Cardiac muscle cell (in vitro differentiated cells and primary cell): Measurements from ENCODE around the gene SLC22A15. TPM values are rescaled to one million over a fixed set of nuclear protein-coding genes. Genes with fewer than 3 reads are reported as not detected.
A peak's percentile ranks its signal among the peaks of the same experiment; 100 is the strongest.

Source experiments
- DNase-seq, 2 donors: peaks; one replicate each; pipeline versions ENCODE4 v3.0.0 to v3.0.0-alpha.2; 2010 to 2017; ENCODE audit warnings: low read depth in 1 of 2, low spot score in 1 of 2
- H3K27ac ChIP-seq: fragments of 200-600 bp; sonication (generic); 2 replicates; pipeline ENCODE4 v1.5.1; 2016
- H3K27me3 ChIP-seq: fragments of 200-600 bp; sonication (generic); 2 replicates; pipeline ENCODE4 v1.6.0; 2016; ENCODE audit warnings: control low read depth
- H3K36me3 ChIP-seq: fragments of 200-600 bp; sonication (generic); 2 replicates; pipeline ENCODE4 v1.5.1; 2016; ENCODE audit warnings: control low read depth
- H3K4me1 ChIP-seq: fragments of 200-600 bp; sonication (generic); 2 replicates; pipeline ENCODE4 v1.8.1; 2017; ENCODE audit warnings: low read depth, mild to moderate bottlenecking, mixed run types
- H3K4me3 ChIP-seq: fragments of 200-600 bp; sonication (generic); 2 replicates; pipeline ENCODE4 v1.5.1; 2016; ENCODE audit warnings: mild to moderate bottlenecking
- H3K9me3 ChIP-seq: fragments of 200-600 bp; sonication (generic); 2 replicates; pipeline ENCODE4 v1.5.1; 2017; ENCODE audit warnings: low read depth, mild to moderate bottlenecking, control low read depth
- CTCF ChIP-seq: IDR thresholded peaks from 2 replicates; pipeline ENCODE4 v1.5.1; 2012; ENCODE audit warnings: low read depth, mild to moderate bottlenecking, low read length
- polyA plus RNA-seq: library from polyadenylated mRNA; unstranded; fragments of >200 nt; fragmentation: Nextera tagmentation; extraction: Ambion mirVana; gene quantifications from 2 replicates; pipeline ENCODE4 v1.2.1, GENCODE V29; 2016
- total RNA-seq: library from RNA; depleted of rRNA; stranded (reverse); fragments of >200 nt; gene quantifications from 2 replicates; pipeline ENCODE4 v1.2.3, GENCODE V29; 2016

Gene SLC22A15
- total and polyA plus RNA-seq, 2 experiments from 2014 or later = 2.4 to 2.7 TPM

GRCh38 chr1:115976921-115977498 lies 697 bp downstream of the SLC22A15 start:
- H3K4me3 ChIP-seq = peak overlapping the region; percentile 48
- peak in 1 of 2 donors; percentile 9 for DNase-seq
- H3K27me3 ChIP-seq = no peaks in the 10 kb centered on the region
- no peaks in the 10 kb centered on the region for H3K4me1 ChIP-seq
- H3K9me3 ChIP-seq = no peaks in the 10 kb centered on the region
- H3K27ac ChIP-seq = no peak overlapping the region
- H3K36me3 ChIP-seq = no peaks in the 10 kb centered on the region
- no peak for TF ChIP-seq CTCF

DNA sequence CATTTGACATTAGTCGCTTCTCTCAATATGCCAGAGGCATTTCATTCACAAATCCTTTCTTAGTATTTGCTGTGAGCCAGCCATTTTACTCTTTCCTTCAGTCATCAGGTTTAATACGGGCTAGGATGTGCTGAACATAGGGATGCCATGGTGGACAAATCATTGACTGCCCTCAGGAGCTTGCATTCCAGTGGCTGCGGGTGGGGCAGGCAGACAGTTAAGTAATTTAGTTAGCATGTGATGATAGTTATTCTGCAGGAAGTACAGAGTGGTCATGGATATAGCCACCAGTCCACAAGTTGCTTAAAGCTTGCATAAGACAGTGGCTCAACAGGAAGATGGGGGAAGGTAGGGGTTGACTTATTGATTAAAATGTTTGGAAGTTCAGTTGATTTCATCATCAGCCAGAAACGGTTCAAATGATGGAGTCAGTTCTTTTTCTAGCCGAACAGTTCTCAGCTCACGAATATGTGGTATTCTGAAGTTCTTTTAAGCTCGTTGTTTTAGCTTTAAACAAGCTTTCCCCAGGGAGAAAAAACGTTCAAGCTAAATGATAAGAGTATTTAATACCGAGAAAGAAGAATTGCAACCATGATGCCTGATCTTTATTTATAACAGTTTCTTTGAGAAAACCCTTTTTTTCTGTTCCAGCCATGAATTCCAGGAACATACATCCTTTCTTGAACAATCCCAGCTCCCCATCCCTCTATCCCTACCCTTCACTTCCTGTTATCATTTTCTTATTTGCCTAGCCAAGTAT lies 1.4 kb downstream of the SLC22A15 start:
- no peak overlapping the region for H3K4me3 ChIP-seq
- H3K27ac ChIP-seq = no peak overlapping the region
- peak in 1 of 2 donors; percentile 84 for DNase-seq
- H3K36me3 ChIP-seq = no peaks in the 10 kb centered on the region
- no peak for TF ChIP-seq CTCF
- no peaks in the 10 kb centered on the region for H3K4me1 ChIP-seq
- no peaks in the 10 kb centered on the region for H3K27me3 ChIP-seq
- no peaks in the 10 kb centered on the region for H3K9me3 ChIP-seq

GRCh38 chr1:115978292-115978941 lies 2.1 kb downstream of the SLC22A15 start:
- no peak for DNase-seq
- TF ChIP-seq CTCF = no peak
- Histone ChIP-seq H3K27me3 (no peaks in the 10 kb centered on the region), H3K4me1 (no peaks in the 10 kb centered on the region), H3K36me3 (no peaks in the 10 kb centered on the region), H3K27ac (no peak overlapping the region), H3K9me3 (no peaks in the 10 kb centered on the region), H3K4me3 (no peak overlapping the region)

DNA sequence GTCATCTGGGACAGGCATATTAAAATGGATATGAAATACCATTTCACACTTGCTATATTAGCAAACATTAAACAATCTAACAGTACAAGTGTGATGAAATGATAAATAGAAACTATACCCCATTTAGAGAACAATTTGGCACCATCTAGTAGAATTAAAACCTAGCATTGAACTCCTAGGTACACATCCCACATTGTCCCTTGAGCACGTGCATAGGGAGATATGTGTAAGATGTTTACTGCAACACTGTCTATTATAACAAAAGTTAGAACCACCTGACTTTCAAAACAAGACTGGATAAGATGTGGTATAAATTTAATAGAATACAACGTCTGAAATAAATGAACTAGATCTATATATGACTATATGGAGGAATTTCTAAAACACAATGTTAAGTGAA lies 3.8 kb downstream of the SLC22A15 start:
- Histone ChIP-seq H3K9me3 (no peaks in the 10 kb centered on the region), H3K27me3 (no peaks in the 10 kb centered on the region), H3K4me3 (no peak overlapping the region), H3K36me3 (no peaks in the 10 kb centered on the region), H3K4me1 (no peaks in the 10 kb centered on the region), H3K27ac (no peak overlapping the region)
- TF ChIP-seq CTCF = no peak
- no peak for DNase-seq

DNA sequence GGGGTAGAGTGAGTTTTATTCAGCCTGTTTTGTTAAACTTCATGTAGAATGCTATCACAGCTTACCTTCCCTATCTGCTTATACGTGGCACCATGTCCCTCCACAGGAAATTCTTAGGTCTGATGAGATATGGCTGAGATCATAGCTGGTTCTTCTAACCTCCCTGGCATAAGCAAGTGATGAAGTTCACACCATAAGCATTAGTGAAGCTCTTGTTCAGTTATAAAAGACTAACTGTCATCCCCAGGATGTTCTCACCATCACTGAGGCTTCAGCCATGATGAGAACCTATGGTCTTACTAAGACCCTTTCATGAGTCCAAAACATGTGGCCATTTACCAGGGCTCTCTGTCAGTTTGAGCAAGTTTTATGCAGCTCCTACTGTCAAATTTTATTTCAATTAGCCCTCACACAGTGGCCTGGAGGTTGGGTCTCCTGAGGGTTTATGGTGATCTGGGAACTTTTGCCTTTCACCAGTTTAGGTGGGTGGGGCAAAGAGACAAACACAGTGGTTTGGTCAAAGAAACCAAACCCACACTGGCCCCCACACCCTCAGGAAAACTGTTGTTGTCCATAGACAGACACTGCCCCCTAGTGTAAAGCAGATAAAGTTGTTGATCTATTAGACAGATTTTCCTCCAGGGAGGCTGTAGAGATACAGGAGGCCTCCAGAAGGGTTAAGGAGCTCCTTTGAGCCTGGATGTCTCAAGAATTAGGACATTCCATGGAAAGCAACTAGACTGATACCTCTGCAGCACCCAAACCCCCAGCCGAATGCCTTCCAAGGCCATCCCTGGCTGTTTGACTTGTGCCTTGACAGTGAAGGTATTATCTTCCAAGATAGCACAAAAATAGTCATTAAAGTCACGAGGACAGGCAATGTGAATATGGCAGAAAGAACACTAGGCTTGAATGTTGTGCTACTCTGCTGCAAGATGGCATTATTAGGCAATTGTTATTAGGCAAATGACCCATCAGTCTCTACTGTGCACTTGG lies 5.0 kb downstream of the SLC22A15 start:
- peak; percentile 62 to 69 for DNase-seq
- Histone ChIP-seq H3K27me3 (no peaks in the 10 kb centered on the region), H3K4me3 (no peak overlapping the region), H3K27ac (no peak overlapping the region), H3K4me1 (no peaks in the 10 kb centered on the region), H3K36me3 (no peaks in the 10 kb centered on the region), H3K9me3 (no peaks in the 10 kb centered on the region)
- peak; percentile 77 for TF ChIP-seq CTCF
